PC-9 (cell line): ENCODE results near the gene PLEKHG2. TPM values are rescaled to one million over a fixed set of nuclear protein-coding genes. Genes with fewer than 3 reads are reported as not detected.

ENCODE experiments used
- BruUV-seq: library from RNA; stranded (reverse); fragments of 400-500 nt; replicated peaks from 2 replicates; lab custom pipeline; 2021; lab: Mats Ljungman, UMichigan
- CTCF ChIA-PET: fragments of 300-600 bp; sonication (Branson Sonifier 250); formaldehyde crosslinking; loops from one replicate; lab custom pipeline; 2022; ENCODE audit warnings: antibody characterized with exemption; lab: Charles Lee
- POLR2A ChIA-PET: fragments of 300-600 bp; sonication (Branson Sonifier 250); formaldehyde crosslinking; loops from one replicate; lab custom pipeline; 2022; ENCODE audit warnings: antibody characterized with exemption; ENCODE audit not compliant: unreplicated experiment; lab: Charles Lee
- DNase-seq, 2 experiments: peaks; one replicate each; pipeline versions ENCODE4 v3.0.0 to v3.0.0-alpha.2; 2015 to 2022; ENCODE audit warnings: mixed read lengths in 1 of 2
- H2AFZ ChIP-seq: fragments of 200-600 bp; sonication (generic); 2 replicates; pipeline ENCODE4 v1.8.1; 2017; ENCODE audit warnings: antibody characterized with exemption
- H3F3A ChIP-seq: fragments of 200-600 bp; sonication (generic); 2 replicates; pipeline ENCODE4 v1.8.1; 2017; ENCODE audit warnings: antibody characterized with exemption, mild to moderate bottlenecking, low read depth; ENCODE audit not compliant: insufficient read depth
- H3K27ac ChIP-seq: fragments of 200-600 bp; sonication (generic); 2 replicates; pipeline ENCODE4 v1.6.1; 2016; ENCODE audit warnings: mixed run types
- H3K27me3 ChIP-seq: fragments of 200-600 bp; sonication (generic); 2 replicates; pipeline ENCODE4 v1.6.1; 2016; ENCODE audit warnings: low read depth, mixed run types; ENCODE audit not compliant: insufficient read depth
- H3K36me3 ChIP-seq: fragments of 200-600 bp; sonication (generic); 2 replicates; pipeline ENCODE4 v1.6.1; 2016; ENCODE audit warnings: low read depth, mixed run types
- H3K4me1 ChIP-seq: fragments of 200-600 bp; sonication (generic); replicated peaks from 2 replicates; pipeline ENCODE4 v1.6.1; 2016; ENCODE audit warnings: mixed run types; ENCODE audit not compliant: insufficient read depth
- H3K4me2 ChIP-seq: fragments of 200-600 bp; sonication (generic); 2 replicates; pipeline ENCODE4 v1.6.1; 2017; ENCODE audit warnings: mixed run types
- H3K4me3 ChIP-seq: fragments of 200-600 bp; sonication (generic); 2 replicates; pipeline ENCODE4 v1.6.1; 2016; ENCODE audit warnings: mixed run types
- H3K79me2 ChIP-seq: fragments of 200-600 bp; sonication (generic); 2 replicates; pipeline ENCODE4 v1.6.1; 2017; ENCODE audit warnings: low read depth, mixed run types
- H3K9me2 ChIP-seq: fragments of 200-600 bp; sonication (generic); 2 replicates; pipeline ENCODE4 v1.8.1; 2017; ENCODE audit warnings: mild to moderate bottlenecking; ENCODE audit not compliant: insufficient read depth
- H3K9me3 ChIP-seq: fragments of 200-600 bp; sonication (generic); 2 replicates; pipeline ENCODE4 v1.8.1; 2016; ENCODE audit warnings: low read depth; ENCODE audit not compliant: insufficient read depth
- H4K20me1 ChIP-seq: fragments of 200-600 bp; sonication (generic); 2 replicates; pipeline ENCODE4 v1.8.1; 2017; ENCODE audit not compliant: insufficient read depth
- EZH2 ChIP-seq: fragments of 200-600 bp; sonication (generic); IDR thresholded peaks from 2 replicates; pipeline ENCODE4 v1.8.0; 2017; ENCODE audit warnings: antibody characterized with exemption, low read depth
- intact Hi-C: fragments of 100-400 bp; cut with micrococcal nuclease; formaldehyde crosslinking; loops from one replicate; pipeline ENCODE4 v1.10.0; 2022; ENCODE audit not compliant: unreplicated experiment
- total RNA-seq: library from RNA; stranded (reverse); gene quantifications from 2 replicates; pipeline ENCODE4 v1.2.3, GENCODE V29; 2021
- TF ChIP-seq, protein P1 (sequence below): fragments of 200-600 bp; sonication (generic); conservative IDR thresholded peaks from 2 replicates; pipeline ENCODE4 v1.6.1; 2017; ENCODE audit warnings: mixed run types, antibody characterized with exemption, mild to moderate bottlenecking, moderate library complexity

The PLEKHG2 gene
- total RNA-seq, 1 experiment from 2014 or later: 26.1 TPM

DNA sequence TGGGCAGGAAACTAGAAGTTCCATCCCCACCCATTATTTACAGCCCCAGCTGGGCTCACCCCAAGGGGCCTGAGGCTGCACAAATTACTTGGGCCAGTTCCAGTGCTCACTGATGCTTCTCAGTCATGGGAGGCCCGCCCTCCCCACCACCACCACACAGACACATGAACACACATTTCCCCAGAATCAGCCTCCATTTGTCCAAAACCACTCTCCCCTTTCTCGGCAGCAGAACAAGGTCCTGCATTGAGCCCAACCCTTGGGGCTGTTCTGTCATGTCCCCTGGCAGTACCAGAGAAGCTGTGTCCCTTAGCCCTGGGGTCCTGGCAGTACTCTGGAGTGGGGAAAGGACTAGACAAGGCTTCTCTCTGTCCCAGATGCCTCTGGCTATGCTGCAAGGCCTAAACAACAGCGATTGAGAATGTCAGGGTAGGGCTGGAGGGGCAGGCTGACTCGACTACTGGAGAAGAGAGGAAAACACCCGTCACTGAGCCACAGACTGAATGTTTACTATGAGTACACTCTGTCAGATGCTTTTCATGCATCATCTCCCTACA is 48.5 kb upstream of the PLEKHG2 start:
- POLR2A ChIA-PET: no interaction called here

DNA sequence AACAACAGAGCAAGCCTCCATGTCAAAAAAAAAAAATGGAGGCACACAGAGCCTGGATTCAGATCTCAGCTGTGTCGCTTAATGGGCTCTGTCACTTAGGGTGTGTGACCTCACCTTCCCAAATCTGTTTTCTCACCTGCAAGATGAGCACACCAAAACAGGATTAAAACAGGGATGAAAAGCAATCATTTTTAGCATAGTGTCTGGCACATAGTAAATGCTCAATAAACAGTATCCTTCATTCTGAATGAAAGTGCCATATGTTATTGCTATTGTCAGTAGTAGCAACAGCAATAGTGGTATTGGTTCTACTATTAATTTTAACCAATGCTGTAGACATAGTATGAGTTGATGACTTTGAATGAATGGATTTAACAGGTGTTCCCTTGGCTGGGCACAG is 46.9 kb upstream of the PLEKHG2 start:
- H3F3A ChIP-seq: peaks cover 28% of the 10 kb centered on the region
- peaks cover 20% of the 10 kb centered on the region for H3K4me1 ChIP-seq
- no peak overlapping the region for H3K4me3 ChIP-seq
- no peaks in the 10 kb centered on the region for H3K9me2 ChIP-seq
- H3K27me3 ChIP-seq: no peaks in the 10 kb centered on the region
- H2AFZ ChIP-seq: no peak overlapping the region
- no peak for DNase-seq
- no peaks in the 10 kb centered on the region for H3K79me2 ChIP-seq
- no TSS peak for BruUV-seq
- H4K20me1 ChIP-seq: peaks cover 3% of the 10 kb centered on the region; the same call in 1 of the 2 replicates
- intact Hi-C loops: no loop called here
- H3K27ac ChIP-seq: no peak overlapping the region
- ChIA-PET POLR2A (no interaction called here), CTCF (no interaction called here)
- H3K36me3 ChIP-seq: peaks cover 16% of the 10 kb centered on the region
- no peak for TF ChIP-seq EZH2
- TF ChIP-seq, protein P1, sequence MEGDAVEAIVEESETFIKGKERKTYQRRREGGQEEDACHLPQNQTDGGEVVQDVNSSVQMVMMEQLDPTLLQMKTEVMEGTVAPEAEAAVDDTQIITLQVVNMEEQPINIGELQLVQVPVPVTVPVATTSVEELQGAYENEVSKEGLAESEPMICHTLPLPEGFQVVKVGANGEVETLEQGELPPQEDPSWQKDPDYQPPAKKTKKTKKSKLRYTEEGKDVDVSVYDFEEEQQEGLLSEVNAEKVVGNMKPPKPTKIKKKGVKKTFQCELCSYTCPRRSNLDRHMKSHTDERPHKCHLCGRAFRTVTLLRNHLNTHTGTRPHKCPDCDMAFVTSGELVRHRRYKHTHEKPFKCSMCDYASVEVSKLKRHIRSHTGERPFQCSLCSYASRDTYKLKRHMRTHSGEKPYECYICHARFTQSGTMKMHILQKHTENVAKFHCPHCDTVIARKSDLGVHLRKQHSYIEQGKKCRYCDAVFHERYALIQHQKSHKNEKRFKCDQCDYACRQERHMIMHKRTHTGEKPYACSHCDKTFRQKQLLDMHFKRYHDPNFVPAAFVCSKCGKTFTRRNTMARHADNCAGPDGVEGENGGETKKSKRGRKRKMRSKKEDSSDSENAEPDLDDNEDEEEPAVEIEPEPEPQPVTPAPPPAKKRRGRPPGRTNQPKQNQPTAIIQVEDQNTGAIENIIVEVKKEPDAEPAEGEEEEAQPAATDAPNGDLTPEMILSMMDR: no peak
- no peaks in the 10 kb centered on the region for H3K9me3 ChIP-seq
- no peak overlapping the region for H3K4me2 ChIP-seq

More for the DNA sequence above, 48.5 kb upstream of the PLEKHG2 start:
- TF ChIP-seq, protein P1: no peak
- no peak for TF ChIP-seq EZH2
- Histone ChIP-seq H3K27me3 (no peaks in the 10 kb centered on the region), H3K4me1 (peaks cover 20% of the 10 kb centered on the region), H3K27ac (0 out of 2 replicates have a peak overlapping the region, but pooled peaks have one; percentile 65), H3K4me3 (no peak overlapping the region), H3K4me2 (no peak overlapping the region), H3K79me2 (no peaks in the 10 kb centered on the region), H2AFZ (no peak overlapping the region), H4K20me1 (no peaks in the 10 kb centered on the region), H3K9me3 (no peaks in the 10 kb centered on the region), H3K9me2 (no peaks in the 10 kb centered on the region), H3K36me3 (peaks cover 15% of the 10 kb centered on the region; the same call in 1 of the 2 replicates), H3F3A (peaks cover 26% of the 10 kb centered on the region)
- BruUV-seq: no TSS peak
- no peak for DNase-seq
- intact Hi-C loops: no loop called here
- CTCF ChIA-PET: interaction anchor here (0.6 kb wide), 1 partner anchor 69 kb away, joined by 3 read pairs; no protein-coding TSS in a partner anchor

DNA sequence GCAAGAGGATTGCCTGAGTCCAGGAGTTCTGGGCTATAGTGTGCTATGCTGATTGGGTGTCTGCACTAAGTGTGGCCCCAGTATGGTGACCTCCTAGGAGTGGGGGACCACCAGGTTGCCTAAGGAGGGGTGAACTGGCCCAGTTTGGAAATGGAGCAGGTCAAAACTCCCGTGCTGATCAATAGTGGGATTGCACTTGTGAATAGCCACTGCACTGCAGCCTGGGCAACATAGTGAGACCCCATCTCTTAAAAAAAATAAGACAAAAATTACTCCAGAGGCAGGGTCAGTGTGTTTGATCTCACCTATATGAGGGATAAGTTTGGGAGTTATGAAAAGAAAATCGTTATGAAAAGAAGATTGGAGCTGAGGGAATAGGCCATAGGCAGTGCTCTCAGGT is 43.3 kb upstream of the PLEKHG2 start:
- no peak overlapping the region for H2AFZ ChIP-seq
- no peak overlapping the region for H3K4me3 ChIP-seq
- peaks cover 21% of the 10 kb centered on the region for H3K36me3 ChIP-seq
- H3F3A ChIP-seq: peaks cover 12% of the 10 kb centered on the region; the same call in 1 of the 2 replicates
- POLR2A ChIA-PET: no interaction called here
- CTCF ChIA-PET: no interaction called here
- H3K4me2 ChIP-seq: no peak overlapping the region
- H3K79me2 ChIP-seq: no peaks in the 10 kb centered on the region
- H3K27ac ChIP-seq: no peak overlapping the region
- no peak for DNase-seq
- peaks cover 6% of the 10 kb centered on the region for H4K20me1 ChIP-seq
- TF ChIP-seq, protein P1: no peak
- no peak for TF ChIP-seq EZH2
- intact Hi-C loops: no loop called here
- no peaks in the 10 kb centered on the region for H3K9me2 ChIP-seq
- no peaks in the 10 kb centered on the region for H3K9me3 ChIP-seq
- no peaks in the 10 kb centered on the region for H3K27me3 ChIP-seq
- no TSS peak for BruUV-seq
- no peaks in the 10 kb centered on the region for H3K4me1 ChIP-seq
